ENCODE data around the gene STK39.

Gene STK39

DNA sequence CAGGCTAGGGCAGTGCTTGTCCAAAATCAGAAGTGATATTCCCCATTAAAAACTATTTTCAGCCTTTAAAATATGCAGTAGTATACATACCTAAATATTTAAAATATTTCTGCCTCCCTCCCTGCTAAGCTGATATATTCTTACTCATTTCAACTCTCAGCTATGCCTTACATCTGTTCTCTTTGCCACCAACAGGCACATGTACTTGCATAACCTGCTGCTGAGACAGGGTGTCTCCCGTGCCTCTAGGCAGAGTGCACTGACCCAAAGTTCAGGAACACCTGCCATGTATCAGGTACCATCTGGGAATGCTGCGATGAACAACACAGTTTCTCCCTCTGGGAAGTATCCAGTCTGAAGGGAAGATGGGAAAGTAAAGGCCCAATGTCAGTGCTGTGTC, 91.7 kb downstream of the STK39 start:
- FAIRE-seq: no peak

DNA sequence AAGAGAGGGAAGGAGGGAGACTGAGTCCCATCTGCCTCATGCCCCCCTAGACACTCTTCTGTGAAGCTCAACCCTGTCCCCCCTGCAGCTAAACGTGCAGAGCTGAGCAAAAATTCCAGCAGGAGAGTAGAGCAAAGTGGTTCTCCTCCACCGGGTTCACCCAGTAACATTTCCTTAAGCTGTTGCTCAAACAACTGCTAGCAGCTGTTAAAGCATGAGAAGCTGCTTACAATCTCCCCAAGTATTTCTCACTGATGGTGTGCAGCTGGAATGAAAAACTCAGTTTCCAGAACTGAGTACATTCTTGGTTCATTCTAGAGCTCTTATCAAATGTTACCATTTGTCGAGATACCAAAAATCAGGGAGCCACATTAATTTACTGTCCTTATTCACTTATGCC, 92.3 kb downstream of the STK39 start:
- no peak for FAIRE-seq

DNA sequence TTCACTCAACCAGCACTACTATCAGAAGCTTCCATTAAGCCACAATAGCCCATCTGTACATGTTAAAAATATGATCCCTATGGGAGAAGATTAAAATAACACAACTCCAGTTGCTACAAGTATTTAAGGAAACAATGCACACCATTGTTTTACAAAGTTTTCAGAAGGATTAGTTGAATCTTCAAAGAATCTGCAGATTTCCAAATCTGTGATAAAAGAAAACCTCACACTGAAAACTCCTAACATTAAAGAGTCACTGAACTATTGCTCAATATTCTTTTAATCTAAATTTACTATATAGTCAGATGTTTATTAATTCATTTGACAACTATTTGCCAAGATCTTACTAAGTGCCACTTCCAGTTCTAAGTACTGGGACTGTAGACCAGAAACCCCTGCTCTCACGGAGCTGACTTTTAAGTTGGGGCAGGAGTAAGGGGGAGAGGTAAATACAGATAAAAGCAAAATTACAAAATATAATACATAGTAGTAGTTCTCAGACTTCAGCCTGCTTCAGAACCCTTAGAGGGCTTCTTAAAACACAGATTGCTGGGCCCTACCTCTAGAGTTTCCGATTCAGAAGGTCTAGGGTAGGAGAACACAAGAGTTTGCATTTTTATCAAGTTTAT, 94.4 kb downstream of the STK39 start:
- FAIRE-seq: no peak

DNA sequence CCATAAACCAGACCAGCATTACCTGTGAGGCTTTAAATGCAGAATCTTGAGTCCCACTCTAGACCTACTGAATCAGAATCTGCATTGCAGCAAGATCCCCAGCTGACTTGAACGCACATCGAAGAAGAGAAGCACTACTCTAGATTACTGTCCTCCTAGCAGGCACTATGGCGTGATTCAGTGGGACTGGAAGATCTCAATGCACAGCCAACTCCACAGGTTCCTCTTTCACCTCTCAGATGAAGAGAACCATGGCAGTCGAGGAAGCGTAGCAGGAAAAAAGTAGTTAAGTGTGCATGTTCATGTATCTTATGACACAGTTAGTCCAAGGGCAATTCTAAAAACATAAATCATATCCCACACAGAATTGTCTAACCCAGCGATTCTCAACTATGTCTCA, 97.4 kb downstream of the STK39 start:
- FAIRE-seq: no peak

DNA sequence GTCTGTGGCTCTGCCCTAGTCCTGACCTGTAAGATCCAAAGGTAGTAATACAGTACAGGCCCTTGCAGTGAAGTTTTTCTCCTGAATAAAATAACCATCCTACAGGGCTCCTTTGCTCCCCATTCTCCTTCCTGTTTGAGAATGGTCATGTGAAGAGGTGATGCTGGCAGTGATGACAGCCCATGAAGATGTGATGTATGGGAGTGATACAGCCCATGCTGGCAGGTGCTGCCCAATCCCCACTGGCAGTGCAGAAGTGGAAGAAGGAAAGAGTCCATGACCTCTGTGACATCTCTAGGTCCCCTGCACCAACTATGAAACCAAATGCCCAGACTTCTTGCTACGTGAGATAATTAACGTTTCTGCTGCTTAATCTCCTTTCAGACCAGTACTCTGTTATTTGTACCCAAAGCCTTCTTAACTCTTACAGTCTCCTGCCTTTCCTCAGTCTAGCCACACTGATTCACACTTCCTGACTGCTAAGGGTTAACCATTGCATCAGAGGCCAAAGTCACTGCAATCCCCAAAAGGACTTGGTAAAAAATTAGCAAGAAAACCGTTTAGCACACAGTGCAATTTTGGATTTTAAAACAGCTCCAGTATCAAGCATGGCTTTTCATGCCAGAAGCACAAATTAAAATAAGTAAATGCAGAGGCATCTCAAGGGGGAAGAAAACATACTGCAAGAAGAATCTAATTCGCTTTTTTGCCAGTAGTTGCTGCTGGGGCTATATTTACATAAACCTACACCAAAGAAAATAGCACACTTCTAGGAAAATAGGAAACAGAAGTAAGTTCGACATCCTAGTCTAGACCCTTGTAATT, 98.0 kb downstream of the STK39 start:
- no peak for FAIRE-seq

DNA sequence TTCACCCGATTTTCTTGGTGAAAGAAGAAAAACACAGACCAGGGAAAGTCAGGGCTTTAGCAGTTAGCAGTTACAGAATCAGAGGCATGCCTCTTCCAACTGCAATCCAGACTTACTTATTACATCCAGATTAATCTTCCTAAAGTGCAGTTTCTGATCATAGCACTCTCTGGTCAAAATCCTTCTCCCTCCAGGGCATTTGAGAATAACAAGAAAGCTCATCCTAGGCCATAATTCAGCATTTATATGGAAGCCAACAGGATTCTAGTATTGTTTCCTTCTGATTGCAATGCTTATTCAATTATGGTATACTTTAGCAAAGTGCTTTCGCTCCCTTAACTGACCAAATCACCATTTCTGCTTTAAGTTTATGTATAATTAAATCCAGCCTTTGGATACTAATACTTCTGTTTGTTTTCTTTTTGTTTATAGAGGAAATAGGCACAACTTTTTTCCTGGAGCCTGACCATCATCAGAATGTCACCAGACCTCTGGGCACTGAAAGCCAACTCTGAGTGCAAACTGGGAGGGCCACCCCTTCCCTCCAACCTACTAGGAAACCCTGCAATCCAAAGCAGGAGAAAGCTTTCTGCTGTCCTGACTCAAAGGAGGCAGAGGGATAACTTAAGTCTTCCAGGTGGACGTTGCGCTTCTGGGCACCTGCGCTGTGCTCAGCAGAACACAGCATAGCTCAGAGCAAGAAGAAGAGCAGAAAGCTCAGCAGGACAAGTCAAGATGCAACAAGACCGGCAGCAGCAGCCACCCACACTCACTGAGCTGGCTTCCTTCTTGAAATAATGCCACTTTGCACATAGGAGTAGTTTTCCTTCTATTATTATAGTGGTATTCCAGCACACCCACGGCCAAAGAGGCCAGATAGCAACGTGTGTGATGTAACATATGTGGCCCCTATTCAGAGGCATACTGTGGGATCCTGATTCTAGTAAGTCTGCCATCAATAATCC, 99.3 kb downstream of the STK39 start:
- FAIRE-seq: no peak

DNA sequence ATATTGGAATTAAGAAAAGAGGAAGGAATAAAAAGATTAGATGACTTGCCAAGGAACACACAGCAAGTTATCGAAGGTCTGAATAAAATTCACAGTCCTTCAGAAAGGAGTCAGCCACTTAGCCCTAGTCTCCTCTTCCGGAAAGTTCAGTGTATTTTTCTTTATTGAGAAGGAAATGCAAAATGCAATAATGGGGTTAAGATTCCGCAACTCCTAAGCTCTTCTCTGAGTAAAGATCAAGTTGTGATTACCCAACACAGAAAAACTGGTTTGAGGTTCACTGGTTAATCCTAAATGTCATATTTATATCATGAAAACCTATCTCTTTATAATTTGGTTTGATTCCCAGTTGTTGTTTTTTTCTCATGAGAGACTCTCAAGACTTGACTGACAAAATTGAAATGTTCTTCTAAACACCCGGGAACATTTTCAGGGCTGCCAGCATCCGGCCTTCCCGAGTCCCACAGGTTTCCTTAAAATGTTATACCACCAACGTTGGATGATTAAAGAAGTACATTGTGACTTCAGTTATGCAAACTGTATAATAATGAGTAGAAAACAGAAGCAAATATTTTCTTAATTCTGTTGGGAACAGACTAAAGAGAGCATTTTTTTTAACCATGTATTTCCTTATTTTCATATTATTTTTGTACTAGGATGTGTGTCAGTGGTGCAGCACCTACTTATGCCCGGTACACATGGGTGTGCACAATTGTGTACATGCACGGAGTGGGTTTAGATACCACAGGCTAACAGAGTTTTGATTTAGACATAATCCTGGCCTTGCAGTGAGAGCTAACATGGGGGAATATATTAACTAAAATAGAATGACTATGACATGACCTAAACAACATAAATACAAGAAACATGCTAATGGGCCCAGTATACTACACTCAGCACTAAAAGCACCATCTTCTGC, 100.2 kb downstream of the STK39 start:
- FAIRE-seq: no peak

DNA sequence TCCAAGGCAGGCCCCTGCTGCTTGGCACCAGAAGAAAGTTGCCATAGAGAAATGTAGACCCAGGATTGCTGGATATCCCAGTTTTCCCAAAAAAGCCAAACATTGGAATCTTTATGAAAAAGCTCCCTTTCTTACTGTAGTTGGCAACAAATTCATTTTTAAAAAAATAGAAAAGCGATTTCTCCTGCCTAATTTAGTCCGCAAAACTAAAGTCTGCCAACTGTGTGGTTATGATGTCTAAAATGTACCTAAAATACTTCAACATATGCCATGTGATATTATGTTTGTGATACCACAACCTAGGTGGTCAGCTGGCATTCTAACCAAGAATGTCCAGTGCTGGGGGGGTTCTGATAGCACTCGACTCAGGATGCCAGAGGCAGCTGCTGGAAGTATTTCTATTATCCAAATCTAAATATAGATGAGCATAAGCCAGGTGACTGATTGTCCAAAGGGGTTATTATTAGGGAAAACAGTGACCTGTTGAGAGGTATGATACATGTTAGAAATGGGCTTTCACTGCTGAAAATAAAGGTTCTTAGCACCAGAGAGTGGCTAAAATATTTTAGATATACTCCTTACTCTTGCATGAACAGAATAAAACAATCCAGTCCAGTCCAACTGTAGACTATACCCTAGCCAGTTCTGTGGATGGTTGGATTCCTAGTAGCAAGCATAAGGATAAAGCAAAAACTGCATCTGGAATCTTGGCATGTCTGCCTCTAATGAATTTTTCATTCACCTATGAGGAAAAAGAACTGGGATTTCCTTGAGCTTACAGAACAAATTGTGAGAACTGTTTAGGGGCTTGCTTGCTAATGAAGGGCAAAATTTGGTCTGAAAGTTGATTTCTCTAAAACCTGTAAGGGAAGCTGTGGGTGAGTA, 101.7 kb downstream of the STK39 start:
- FAIRE-seq: no peak

DNA sequence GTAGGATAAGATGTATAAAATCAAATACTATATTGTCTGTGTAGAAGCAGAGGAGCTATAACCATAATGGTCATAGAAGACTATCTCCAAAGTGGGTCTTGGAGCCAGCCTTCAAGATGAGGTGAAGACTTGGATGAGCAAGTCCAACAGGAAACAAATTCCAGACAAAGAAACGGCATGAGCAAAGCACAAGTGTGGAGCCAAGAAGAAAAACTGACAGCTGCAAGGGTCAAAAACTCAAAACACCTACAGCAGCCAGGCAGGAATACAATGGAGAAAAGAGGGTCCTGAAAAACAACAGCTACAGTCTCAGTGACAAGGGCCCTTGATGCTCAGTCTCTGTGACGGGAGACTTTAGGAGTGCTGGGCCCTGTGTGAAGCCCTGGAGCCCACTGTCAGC, 102.4 kb downstream of the STK39 start:
- FAIRE-seq: no peak

DNA sequence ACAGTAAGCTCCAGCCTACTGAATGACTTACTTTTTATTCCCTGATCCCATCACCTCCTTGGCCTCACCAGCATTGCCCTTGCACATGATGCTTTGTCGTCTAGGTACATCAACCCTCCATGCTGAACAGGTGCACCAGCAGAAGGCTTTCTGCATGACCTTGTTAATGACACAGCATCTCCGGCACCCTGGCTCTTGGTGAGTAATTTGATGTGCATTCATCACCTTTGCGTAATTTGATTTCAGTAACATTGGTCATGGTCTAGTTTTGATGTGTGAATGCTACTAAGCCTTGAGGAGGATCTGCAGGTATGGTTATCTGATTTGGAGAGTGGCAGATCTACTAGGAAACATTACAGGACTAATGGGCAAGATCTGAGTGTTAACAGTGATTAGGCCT, 103.6 kb downstream of the STK39 start:
- FAIRE-seq: no peak

DNA sequence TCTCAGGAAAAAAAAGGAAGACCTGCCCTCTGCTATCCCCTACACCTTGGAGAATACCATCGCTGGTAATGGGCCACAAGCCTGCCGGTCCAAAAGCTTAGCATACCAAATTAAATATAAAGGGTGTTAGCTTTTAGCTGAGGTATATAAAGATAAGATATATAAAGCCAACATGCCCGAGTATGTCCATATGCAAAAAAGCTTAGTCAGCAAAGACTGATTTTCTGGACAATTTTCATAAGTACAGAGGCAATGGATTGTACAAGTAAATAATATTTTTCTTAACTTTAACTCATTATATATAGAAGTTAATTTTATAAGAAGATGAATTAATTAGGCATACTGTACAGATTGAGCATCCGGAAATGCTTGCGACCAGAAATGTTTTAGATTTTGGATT, 106.5 kb downstream of the STK39 start:
- no peak for FAIRE-seq

DNA sequence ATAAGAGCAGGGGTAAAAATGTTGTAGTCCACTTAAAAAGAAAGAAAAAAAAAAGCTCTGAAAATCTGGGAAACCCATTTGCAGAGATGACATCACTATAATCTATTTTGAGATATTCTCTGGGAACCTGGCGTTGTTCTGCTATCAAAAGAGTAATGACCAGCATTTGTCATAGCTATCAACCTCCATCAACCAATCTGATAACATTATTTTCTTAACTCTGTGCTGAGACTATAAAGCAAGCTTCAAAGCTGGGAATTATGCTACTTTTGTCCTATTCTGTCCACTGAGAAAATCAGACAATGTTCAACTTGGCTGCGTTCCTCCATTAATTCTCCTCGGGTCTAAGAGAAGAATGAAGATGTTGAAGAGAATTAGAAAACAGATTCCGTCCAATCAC, 107.5 kb downstream of the STK39 start:
- FAIRE-seq: no peak

DNA sequence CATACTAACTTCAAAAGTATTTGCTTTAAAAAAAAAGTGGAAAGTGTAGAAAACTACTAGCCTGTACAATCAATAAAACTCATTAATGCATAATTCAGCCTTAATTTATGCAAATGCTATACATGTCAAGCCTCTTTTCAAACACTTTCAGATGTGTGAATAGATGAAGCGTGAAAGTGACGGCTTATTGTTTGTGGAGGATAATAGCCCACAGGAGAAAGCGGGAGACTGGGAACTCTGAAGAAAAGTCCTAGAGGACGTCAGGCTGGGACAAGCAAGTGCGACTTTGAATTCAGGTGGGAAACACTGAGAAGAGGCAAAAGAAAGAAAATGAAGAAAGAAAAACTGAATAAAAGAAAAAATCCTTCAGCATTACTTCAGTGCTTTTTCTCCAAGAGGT, 108.5 kb downstream of the STK39 start:
- no peak for FAIRE-seq

DNA sequence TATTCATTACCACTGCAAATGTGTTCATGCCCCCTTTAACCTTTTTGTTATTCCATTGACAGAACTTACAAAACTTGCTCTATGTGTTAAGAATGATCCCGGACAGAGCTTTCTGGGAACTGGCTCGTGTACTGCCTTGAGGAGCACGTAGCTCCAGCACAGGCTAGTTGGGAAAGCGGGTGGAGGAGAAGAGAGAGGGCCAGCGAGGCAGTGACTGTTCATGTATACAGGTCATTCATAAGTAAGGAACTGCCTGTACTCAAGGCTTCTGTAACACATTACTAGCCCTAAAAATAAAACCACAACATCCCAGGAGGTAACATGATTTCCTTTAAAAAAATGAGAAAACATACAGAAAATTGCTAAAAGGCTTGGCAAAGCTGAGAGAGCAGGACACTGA, 109.0 kb downstream of the STK39 start:
- FAIRE-seq: no peak

DNA sequence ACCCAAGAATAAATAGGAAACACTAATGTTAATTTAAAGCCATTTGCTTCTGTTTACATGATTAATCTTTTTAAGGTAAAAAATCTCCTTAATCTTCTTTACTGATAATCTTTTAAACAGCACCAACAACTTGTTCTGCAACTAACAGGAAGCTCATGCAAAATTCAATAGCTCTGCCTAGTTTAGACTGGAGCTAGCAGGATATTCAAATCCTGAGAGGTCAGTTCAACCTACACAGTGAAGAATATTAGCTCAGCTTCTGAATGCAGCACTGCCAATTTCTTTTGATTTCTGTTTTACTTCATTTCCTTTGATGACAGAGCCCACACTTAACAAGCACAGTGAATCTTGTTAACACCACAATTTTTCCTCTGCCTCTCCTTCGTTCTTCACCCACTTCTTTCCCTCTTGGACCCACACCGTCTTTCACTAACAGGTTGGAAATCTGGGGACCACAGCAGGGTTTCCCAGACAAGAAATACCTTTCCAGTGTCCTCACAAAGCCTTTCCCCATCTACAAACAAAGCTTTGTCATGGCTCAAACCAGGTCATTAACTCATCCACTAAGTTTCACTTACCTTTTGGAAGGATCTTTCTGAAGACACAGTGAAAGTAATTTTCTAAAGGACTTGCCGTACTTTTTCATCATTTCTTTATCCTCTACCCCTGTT, 109.8 kb downstream of the STK39 start:
- FAIRE-seq: no peak

DNA sequence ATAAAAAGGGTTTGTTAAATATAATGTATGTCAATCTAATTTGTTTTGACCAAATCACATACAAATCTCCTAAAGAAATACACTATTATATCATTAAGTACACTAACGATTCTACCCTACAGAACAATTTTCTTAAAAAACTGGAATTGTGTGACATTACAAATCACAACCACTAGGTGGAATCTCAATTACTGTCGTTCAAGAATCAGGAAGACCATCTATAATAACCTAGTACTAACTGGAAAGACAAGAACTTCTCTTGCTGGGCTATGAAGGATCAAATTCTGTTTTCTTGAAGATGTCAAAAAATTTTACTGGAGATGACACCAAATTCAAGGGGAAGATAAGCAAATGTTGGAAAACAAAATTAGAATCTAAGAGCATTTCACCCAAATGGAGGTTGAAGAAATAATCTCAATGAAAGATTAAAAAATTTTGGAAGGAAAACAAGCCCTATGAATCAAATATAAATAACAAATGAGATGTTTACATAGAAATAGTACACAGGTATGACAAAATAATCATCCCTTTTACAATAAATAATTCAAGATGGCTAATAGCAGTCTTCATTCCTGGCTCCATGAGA, 110.9 kb downstream of the STK39 start:
- peak; percentile 96 for FAIRE-seq

DNA sequence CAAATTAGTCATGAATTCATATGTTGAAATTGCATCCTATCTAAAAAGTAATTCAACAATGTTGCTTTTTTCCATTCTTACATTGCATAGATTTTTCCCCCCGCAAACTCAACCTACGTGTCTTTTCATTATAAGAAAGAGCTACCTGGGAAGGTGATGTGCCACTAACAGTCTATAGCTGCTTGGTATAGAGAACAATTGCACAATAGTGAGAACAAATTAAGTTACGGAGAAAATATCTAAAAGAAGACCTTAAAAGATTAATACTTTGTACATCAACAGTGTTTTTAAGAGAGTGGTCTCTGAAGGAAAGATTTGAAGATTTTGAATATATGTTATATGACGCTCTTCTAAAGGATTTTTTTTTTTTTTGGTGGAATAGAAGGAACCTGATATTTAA, 111.8 kb downstream of the STK39 start:
- FAIRE-seq: no peak

DNA sequence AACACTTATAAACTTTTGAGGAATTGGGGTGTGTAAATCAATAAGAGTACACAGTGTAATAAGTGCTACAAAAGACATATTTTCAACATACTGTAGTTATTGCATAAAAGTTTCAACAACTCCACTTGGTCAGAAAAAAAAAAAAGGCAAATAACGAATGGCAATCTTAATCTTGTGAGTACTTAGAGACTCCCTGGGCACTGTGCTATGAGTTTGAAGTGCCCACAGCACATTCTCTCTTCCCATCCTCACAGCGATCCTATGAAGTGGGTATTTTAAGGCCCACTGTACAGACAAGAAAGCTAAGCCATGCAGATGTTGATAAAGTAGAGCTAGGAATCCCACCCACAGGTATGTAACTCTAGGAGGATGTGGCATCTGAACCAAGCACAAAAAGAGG, 112.3 kb downstream of the STK39 start:
- FAIRE-seq: no peak

DNA sequence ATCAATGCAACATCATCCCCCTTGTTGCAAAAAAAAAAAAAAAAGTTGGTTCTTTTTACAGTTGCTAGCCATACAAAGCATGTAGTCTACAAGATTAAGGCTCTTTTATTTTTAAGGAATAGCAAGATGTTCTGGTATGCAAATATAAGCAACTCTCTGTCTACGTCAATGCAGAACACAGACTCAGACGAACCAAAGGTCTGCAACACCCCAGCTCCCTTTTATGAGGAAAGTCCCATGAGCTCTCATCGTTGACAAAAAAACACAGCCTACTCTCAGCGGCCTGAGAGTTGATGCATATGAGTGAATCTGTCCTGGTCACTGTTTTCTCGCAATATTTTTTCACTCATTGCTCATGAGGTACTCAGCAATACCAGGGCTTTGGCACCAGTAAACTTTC, 112.9 kb downstream of the STK39 start:
- FAIRE-seq: no peak

DNA sequence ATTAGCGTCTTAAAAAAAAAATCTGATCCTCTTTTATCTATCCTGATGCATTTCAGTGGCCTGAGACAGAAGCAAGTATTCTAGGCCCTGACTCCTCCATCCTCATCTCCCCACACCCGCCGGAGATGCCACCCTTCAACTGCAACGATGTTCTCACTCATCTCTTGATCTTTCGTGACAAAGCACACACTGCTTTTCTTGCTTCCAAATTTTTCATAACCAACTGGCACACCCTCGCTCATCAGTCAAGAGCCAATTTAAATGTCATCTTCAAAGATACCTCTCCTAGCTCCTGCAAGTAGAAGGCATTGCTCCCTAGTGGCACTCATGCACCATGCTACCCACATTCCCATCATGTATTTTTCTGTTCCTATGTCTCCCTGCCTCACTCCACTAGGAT, 115.0 kb downstream of the STK39 start:
- FAIRE-seq: no peak

Measured in TTC549 (cell line).